HepG2 (cell line): Measurements from ENCODE around the gene STX1B. TPM values are rescaled to one million over a fixed set of nuclear protein-coding genes. Genes with fewer than 3 reads are reported as not detected.

Experiments used
- ARID2 ChIP-seq: sonication (generic); formaldehyde crosslinking; IDR thresholded peaks from 2 replicates; pipeline ENCODE4 v1.8.1; 2022; ENCODE audit warnings: mild to moderate bottlenecking, missing genetic modification reagents, borderline replicate concordance
- ESRRA ChIP-seq: sonication (generic); formaldehyde crosslinking; IDR thresholded peaks from 2 replicates; pipeline ENCODE4 v1.5.1; 2020; ENCODE audit warnings: mild to moderate bottlenecking, low read depth, missing genetic modification reagents
- HCFC1 ChIP-seq: fragments of 150-350 bp; IDR thresholded peaks from 2 replicates; pipeline ENCODE4 v1.6.1; 2014; ENCODE audit warnings: low read depth, low read length
- HNF4G ChIP-seq, 2 experiments: sonication (generic) in 1 of 2; formaldehyde crosslinking in 1 of 2; IDR thresholded peaks; 2 replicates each; pipeline versions ENCODE4 v1.4.0 to v1.6.1; 2011 to 2020; ENCODE audit warnings: borderline replicate concordance in 2 of 2, low read depth in 2 of 2, mild to moderate bottlenecking in 2 of 2, low read length in 1 of 2, missing genetic modification reagents in 1 of 2, moderate library complexity in 1 of 2
- HOXA3 ChIP-seq: sonication (generic); formaldehyde crosslinking; IDR thresholded peaks from 2 replicates; pipeline ENCODE4 v1.5.0; 2020; ENCODE audit warnings: missing genetic modification reagents
- KLF16 ChIP-seq, 2 experiments: sonication (generic) in 1 of 2; formaldehyde crosslinking in 1 of 2; IDR thresholded peaks; 2 replicates each; pipeline versions ENCODE4 v1.6.1 to v1.8.0; 2016 to 2023; ENCODE audit warnings: missing genetic modification reagents in 2 of 2, missing compliant biosample characterization in 1 of 2
- MEIS2 ChIP-seq: sonication (generic); formaldehyde crosslinking; IDR thresholded peaks from 2 replicates; pipeline ENCODE4 v1.9.0; 2021; ENCODE audit warnings: mild to moderate bottlenecking, missing genetic modification reagents
- NBN ChIP-seq: fragments of 450-650 bp; conservative IDR thresholded peaks from 2 replicates; pipeline ENCODE4 v1.6.1; 2017
- NFYB ChIP-seq: sonication (generic); formaldehyde crosslinking; IDR thresholded peaks from 2 replicates; pipeline ENCODE4 v1.4.0; 2020; ENCODE audit warnings: missing genetic modification reagents
- RBAK ChIP-seq: sonication (generic); formaldehyde crosslinking; IDR thresholded peaks from 2 replicates; pipeline ENCODE4 v1.5.1; 2020; ENCODE audit warnings: mild to moderate bottlenecking, missing genetic modification reagents
- ZNF24 ChIP-seq: fragments of 450-650 bp; IDR thresholded peaks from 2 replicates; pipeline ENCODE4 v1.6.1; 2017; ENCODE audit warnings: antibody characterized with exemption, mild to moderate bottlenecking
- ZNF292 ChIP-seq: sonication (generic); formaldehyde crosslinking; IDR thresholded peaks from 2 replicates; pipeline ENCODE4 v1.8.1; 2022; ENCODE audit warnings: mild to moderate bottlenecking, low read depth, missing genetic modification reagents, borderline replicate concordance
- ZNF329 ChIP-seq: sonication (generic); formaldehyde crosslinking; IDR thresholded peaks from 2 replicates; pipeline ENCODE4 v1.9.0; 2021; ENCODE audit warnings: low read depth, mild to moderate bottlenecking, missing genetic modification reagents
- polyA plus RNA-seq, 8 experiments: library from polyadenylated mRNA; depleted of rRNA in 3 of 8; stranded (reverse) in 7 of 8; unstranded in 1 of 8; fragments of >200 nt; fragmentation: Illumina TruSeq in 4 of 8; extraction: Trizol in 4 of 8; gene quantifications; 2 replicates each; pipeline versions ENCODE4 v1.2.1 to v1.2.3, GENCODE V29; 2011 to 2016; ENCODE audit warnings: low read depth in 4 of 8, missing spikeins in 1 of 8, mixed read lengths in 1 of 8; ENCODE audit not compliant: insufficient read depth in 1 of 8
- total RNA-seq, 5 experiments: library from RNA; depleted of rRNA; stranded (reverse); fragments of >200 nt; fragmentation: Illumina TruSeq; extraction: Trizol; gene quantifications; 2 replicates each; pipeline ENCODE4 v1.2.3, GENCODE V29; 2016; ENCODE audit warnings: low read depth in 1 of 5
- TF ChIP-seq, protein P1 (sequence below): sonication (generic); formaldehyde crosslinking; IDR thresholded peaks from 2 replicates; pipeline ENCODE4 v1.4.0; 2020; ENCODE audit warnings: missing genetic modification reagents
- TF ChIP-seq, protein P2 (sequence below): sonication (generic); formaldehyde crosslinking; IDR thresholded peaks from 2 replicates; pipeline ENCODE4 v1.8.0; 2023; ENCODE audit warnings: mild to moderate bottlenecking, missing genetic modification reagents
- TF ChIP-seq, protein P3 (sequence below): sonication (generic); formaldehyde crosslinking; IDR thresholded peaks from 2 replicates; pipeline ENCODE4 v1.5.0; 2020; ENCODE audit warnings: missing genetic modification reagents
- TF ChIP-seq, protein P4 (sequence below), 2 experiments: sonication (generic) in 1 of 2; formaldehyde crosslinking in 1 of 2; IDR thresholded peaks; 2 replicates each; pipeline versions ENCODE4 v1.5.1 to v1.6.1; 2011 to 2020; ENCODE audit warnings: borderline replicate concordance in 1 of 2, low read depth in 1 of 2, low read length in 1 of 2, mild to moderate bottlenecking in 1 of 2, missing genetic modification reagents in 1 of 2, moderate library complexity in 1 of 2

STX1B gene
- total and polyA plus RNA-seq, 2 of the 13 experiments (the other 11 are each of a cell fraction or from before 2014, with no cell fraction given), result 2.1 to 3.0 TPM

DNA sequence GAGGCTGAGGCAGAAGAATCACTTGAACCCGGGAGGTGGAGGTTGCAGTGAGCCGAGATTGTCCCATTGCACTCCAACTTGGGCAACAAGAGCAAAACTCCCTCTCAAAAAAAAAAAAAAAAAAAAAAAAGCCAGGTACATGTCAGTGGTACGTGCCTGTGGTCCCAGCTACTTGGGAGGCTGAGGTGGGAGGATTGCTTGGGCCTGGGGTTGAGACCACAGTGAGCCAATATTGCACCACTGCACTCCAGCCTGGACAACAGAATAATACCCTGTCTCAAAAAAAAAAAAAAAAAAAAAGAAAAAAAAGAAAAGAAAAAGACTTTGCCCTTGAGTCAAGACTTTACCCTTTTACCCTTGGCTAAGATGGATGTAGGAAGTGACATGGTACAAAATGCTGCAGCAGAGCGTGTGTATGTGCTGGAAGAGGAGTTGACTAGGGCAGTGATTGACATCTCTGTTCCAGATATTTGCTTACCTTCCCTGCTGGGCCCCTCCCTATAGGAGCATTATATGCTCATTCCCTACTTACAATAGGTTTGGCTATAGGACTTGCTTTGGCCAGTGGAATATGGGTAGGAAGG is 33.6 kb upstream of the STX1B start (continued):
- TF ChIP-seq RBAK (CRISPR knock-in tag), result peak; percentile 95
- no peak for TF ChIP-seq HCFC1
- 0 out of 2 replicates have a peak, but pooled peaks have one; percentile 45 for TF ChIP-seq ARID2
- TF ChIP-seq ESRRA (CRISPR knock-in tag), result 0 out of 2 replicates have a peak, but pooled peaks have one; percentile 28
- no peak for TF ChIP-seq ZNF292 (CRISPR knock-in tag)
- TF ChIP-seq KLF16 (CRISPR knock-in tag; IDR thresholded peaks at IDR 0.05), result no peak
- no peak for TF ChIP-seq MEIS2 (CRISPR knock-in tag)
- no peak for TF ChIP-seq ZNF24
- no peak for TF ChIP-seq NFYB
- TF ChIP-seq, protein P1, sequence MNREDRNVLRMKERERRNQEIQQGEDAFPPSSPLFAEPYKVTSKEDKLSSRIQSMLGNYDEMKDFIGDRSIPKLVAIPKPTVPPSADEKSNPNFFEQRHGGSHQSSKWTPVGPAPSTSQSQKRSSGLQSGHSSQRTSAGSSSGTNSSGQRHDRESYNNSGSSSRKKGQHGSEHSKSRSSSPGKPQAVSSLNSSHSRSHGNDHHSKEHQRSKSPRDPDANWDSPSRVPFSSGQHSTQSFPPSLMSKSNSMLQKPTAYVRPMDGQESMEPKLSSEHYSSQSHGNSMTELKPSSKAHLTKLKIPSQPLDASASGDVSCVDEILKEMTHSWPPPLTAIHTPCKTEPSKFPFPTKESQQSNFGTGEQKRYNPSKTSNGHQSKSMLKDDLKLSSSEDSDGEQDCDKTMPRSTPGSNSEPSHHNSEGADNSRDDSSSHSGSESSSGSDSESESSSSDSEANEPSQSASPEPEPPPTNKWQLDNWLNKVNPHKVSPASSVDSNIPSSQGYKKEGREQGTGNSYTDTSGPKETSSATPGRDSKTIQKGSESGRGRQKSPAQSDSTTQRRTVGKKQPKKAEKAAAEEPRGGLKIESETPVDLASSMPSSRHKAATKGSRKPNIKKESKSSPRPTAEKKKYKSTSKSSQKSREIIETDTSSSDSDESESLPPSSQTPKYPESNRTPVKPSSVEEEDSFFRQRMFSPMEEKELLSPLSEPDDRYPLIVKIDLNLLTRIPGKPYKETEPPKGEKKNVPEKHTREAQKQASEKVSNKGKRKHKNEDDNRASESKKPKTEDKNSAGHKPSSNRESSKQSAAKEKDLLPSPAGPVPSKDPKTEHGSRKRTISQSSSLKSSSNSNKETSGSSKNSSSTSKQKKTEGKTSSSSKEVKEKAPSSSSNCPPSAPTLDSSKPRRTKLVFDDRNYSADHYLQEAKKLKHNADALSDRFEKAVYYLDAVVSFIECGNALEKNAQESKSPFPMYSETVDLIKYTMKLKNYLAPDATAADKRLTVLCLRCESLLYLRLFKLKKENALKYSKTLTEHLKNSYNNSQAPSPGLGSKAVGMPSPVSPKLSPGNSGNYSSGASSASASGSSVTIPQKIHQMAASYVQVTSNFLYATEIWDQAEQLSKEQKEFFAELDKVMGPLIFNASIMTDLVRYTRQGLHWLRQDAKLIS, result no peak
- TF ChIP-seq, protein P2, sequence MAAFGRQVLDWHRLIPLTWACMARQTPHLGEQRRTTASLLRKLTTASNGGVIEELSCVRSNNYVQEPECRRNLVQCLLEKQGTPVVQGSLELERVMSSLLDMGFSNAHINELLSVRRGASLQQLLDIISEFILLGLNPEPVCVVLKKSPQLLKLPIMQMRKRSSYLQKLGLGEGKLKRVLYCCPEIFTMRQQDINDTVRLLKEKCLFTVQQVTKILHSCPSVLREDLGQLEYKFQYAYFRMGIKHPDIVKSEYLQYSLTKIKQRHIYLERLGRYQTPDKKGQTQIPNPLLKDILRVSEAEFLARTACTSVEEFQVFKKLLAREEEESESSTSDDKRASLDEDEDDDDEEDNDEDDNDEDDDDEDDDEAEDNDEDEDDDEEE (CRISPR knock-in tag), result no peak
- peak; percentile 31; the same call in 1 of the 2 replicates for TF ChIP-seq HNF4G (IDR thresholded peaks at IDR 0.05; ENCODE audit: borderline replicate concordance, low read depth, low read length)
- no peak for TF ChIP-seq HNF4G (CRISPR knock-in tag; IDR thresholded peaks at IDR 0.05; ENCODE audit: borderline replicate concordance, low read depth)
- no peak for TF ChIP-seq ZNF329 (CRISPR knock-in tag)
- TF ChIP-seq, protein P3, sequence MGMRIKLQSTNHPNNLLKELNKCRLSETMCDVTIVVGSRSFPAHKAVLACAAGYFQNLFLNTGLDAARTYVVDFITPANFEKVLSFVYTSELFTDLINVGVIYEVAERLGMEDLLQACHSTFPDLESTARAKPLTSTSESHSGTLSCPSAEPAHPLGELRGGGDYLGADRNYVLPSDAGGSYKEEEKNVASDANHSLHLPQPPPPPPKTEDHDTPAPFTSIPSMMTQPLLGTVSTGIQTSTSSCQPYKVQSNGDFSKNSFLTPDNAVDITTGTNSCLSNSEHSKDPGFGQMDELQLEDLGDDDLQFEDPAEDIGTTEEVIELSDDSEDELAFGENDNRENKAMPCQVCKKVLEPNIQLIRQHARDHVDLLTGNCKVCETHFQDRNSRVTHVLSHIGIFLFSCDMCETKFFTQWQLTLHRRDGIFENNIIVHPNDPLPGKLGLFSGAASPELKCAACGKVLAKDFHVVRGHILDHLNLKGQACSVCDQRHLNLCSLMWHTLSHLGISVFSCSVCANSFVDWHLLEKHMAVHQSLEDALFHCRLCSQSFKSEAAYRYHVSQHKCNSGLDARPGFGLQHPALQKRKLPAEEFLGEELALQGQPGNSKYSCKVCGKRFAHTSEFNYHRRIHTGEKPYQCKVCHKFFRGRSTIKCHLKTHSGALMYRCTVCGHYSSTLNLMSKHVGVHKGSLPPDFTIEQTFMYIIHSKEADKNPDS (CRISPR knock-in tag), result no peak
- TF ChIP-seq NBN, result no peak
- TF ChIP-seq HOXA3, result peak; percentile 53; the same call in 1 of the 2 replicates
- TF ChIP-seq, protein P4, sequence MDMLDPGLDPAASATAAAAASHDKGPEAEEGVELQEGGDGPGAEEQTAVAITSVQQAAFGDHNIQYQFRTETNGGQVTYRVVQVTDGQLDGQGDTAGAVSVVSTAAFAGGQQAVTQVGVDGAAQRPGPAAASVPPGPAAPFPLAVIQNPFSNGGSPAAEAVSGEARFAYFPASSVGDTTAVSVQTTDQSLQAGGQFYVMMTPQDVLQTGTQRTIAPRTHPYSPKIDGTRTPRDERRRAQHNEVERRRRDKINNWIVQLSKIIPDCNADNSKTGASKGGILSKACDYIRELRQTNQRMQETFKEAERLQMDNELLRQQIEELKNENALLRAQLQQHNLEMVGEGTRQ (IDR thresholded peaks at IDR 0.05; ENCODE audit: low read depth, low read length), result no peak
- TF ChIP-seq, protein P4 (CRISPR knock-in tag; IDR thresholded peaks at IDR 0.05; ENCODE audit: borderline replicate concordance), result no peak
